ENCODE results near the gene DNASE1L2.

DNASE1L2 gene

DNA sequence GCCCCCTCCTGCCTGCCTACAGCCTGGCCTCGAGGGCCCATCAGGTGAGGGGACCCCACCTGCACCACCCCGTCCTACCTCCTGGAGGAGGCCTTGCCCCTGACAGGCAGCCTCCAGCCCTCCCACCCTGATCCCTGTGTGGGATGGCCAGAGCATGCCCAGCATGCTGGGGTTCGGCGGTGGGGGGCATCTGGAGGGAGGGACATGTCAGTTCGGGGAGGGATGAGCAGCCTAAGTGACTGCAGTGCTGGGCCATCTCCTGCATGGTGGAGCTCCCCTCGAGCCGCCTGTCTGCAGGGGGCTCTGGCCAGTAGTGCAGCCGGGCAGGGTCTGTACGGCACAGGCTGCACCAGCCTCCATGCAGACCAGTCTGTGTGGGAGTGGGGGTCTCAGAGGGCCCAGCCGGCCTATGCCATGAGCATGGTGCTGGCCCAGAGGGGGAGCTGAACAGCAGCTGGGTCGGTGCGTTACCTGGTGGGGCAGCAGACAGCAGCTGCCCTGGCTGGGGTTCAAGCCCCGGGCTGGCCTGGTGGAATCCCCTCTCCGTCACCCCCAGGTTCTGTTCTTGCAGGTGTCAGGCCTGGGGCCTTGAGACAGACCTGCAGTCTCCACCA, 35.7 kb downstream of the DNASE1L2 start:
- TF ChIP-seq, protein P1, sequence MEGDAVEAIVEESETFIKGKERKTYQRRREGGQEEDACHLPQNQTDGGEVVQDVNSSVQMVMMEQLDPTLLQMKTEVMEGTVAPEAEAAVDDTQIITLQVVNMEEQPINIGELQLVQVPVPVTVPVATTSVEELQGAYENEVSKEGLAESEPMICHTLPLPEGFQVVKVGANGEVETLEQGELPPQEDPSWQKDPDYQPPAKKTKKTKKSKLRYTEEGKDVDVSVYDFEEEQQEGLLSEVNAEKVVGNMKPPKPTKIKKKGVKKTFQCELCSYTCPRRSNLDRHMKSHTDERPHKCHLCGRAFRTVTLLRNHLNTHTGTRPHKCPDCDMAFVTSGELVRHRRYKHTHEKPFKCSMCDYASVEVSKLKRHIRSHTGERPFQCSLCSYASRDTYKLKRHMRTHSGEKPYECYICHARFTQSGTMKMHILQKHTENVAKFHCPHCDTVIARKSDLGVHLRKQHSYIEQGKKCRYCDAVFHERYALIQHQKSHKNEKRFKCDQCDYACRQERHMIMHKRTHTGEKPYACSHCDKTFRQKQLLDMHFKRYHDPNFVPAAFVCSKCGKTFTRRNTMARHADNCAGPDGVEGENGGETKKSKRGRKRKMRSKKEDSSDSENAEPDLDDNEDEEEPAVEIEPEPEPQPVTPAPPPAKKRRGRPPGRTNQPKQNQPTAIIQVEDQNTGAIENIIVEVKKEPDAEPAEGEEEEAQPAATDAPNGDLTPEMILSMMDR (IDR thresholded peaks at IDR 0.05; ENCODE audit: low read depth, low read length), result peak; percentile 18; the same call in 1 of the 2 replicates
- Histone ChIP-seq H3K27me3 (ENCODE audit: insufficient read depth, low read depth, severe bottlenecking) (no peaks in the 10 kb centered on the region), H3K27ac (peak overlapping the region; percentile 91), H3K36me3 (peaks cover 26% of the 10 kb centered on the region), H3K9me3 (ENCODE audit: severe bottlenecking) (no peaks in the 10 kb centered on the region), H3K4me3 (ENCODE audit: low read depth, low read length) (no peak overlapping the region)
- no peak for DNase-seq

DNA sequence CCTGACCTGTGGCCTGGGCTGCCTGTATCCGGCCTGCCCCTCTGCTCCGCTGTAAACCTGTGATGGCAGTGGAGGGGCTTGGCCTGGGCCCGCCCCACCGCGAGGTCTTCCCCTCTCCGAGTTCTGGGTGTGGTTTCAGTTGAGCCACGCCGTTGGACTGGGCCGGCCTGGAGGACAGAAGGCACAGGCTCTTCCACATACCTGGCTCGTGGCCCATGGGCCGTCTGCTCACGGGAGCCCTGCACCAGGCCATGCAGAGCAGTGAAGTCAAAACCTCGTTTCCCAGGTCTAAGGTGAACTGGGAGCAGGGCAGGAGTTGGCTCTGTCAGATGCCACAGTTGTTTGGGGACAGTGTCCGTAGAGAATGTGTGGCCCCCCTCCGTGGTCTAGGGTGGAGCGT, 37.2 kb downstream of the DNASE1L2 start:
- Histone ChIP-seq H3K27ac (peak overlapping the region; percentile 91), H3K4me3 (ENCODE audit: low read depth, low read length) (no peak overlapping the region), H3K36me3 (peaks cover 40% of the 10 kb centered on the region), H3K9me3 (ENCODE audit: severe bottlenecking) (no peaks in the 10 kb centered on the region), H3K27me3 (ENCODE audit: insufficient read depth, low read depth, severe bottlenecking) (no peaks in the 10 kb centered on the region)
- peak; percentile 61 for DNase-seq
- TF ChIP-seq, protein P1 (IDR thresholded peaks at IDR 0.05; ENCODE audit: low read depth, low read length), result no peak

DNA sequence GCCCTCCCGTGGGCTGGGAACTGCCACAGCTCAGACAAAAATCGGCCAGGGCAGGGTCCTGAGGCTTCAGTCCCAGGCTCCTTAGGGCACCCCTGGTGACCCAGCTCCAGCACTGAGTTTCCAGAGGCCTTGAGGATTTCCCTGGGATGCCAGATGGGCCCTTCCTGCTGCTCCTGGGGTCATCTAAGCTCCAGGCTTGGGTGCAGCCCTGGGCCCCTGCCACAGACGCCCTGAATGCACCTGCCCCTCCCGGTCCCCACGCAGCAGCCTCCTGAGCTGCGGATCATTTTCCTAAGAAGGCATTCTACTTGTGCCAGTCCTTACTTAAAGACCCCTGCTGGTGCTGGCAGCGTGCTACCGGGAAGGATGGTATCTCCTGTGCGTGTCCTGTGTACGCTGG, 37.7 kb downstream of the DNASE1L2 start:
- TF ChIP-seq, protein P1 (IDR thresholded peaks at IDR 0.05; ENCODE audit: low read depth, low read length), result 0 out of 2 replicates have a peak, but pooled peaks have one; percentile 12
- H3K27me3 ChIP-seq (ENCODE audit: insufficient read depth, low read depth, severe bottlenecking), result no peaks in the 10 kb centered on the region
- no peaks in the 10 kb centered on the region for H3K9me3 ChIP-seq (ENCODE audit: severe bottlenecking)
- H3K4me3 ChIP-seq (ENCODE audit: low read depth, low read length), result no peak overlapping the region
- peak overlapping the region; percentile 91 for H3K27ac ChIP-seq
- DNase-seq, result peak; percentile 91
- H3K36me3 ChIP-seq, result peaks cover 45% of the 10 kb centered on the region

DNA sequence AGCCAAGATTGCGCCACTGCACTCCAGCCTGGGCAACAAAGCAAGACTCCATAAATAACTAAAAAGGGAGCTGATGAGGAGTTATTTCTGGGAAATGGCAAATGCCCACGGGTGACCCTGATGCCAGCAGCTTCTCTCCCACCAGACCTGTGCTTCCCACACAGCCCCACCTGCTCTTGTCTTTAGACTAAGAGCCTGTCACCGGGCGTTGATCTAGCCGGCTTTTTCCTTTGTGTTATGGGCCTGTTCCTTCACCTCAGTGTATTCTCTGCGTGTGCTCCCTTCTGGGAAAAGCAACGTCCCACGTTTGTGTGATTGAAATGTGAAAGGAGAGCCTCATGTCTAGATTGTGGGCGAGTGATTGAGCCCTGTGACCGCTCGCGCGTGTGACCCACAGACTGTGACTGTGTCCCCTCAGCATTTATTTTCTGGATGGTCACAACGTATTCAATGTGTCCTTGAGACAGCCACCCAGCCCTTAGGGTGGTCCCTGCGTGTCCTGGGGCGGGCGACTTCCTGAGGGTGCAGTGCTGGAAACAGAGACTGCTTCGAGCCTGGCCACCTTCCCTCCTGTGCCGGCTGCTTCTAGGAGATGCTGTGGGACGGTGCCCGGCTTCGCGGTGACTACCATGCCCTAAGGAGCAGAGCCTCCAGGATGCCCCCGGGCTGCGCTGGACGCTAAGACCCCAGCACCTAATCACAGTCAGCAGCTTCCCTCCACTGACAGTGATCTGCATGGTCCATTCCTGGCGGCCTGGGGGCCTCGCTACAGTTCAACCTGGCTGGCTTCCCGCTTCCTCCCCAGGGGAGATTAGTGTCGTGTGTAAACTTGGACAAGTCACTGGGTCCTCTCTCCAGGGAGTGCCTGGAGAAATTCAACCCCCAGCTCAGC, 39.5 kb downstream of the DNASE1L2 start:
- no peak for DNase-seq
- no peaks in the 10 kb centered on the region for H3K27me3 ChIP-seq (ENCODE audit: insufficient read depth, low read depth, severe bottlenecking)
- TF ChIP-seq, protein P1 (IDR thresholded peaks at IDR 0.05; ENCODE audit: low read depth, low read length), result no peak
- peaks cover 48% of the 10 kb centered on the region for H3K36me3 ChIP-seq
- peak overlapping the region; percentile 91 for H3K27ac ChIP-seq
- no peak overlapping the region for H3K4me3 ChIP-seq (ENCODE audit: low read depth, low read length)
- no peaks in the 10 kb centered on the region for H3K9me3 ChIP-seq (ENCODE audit: severe bottlenecking)

DNA sequence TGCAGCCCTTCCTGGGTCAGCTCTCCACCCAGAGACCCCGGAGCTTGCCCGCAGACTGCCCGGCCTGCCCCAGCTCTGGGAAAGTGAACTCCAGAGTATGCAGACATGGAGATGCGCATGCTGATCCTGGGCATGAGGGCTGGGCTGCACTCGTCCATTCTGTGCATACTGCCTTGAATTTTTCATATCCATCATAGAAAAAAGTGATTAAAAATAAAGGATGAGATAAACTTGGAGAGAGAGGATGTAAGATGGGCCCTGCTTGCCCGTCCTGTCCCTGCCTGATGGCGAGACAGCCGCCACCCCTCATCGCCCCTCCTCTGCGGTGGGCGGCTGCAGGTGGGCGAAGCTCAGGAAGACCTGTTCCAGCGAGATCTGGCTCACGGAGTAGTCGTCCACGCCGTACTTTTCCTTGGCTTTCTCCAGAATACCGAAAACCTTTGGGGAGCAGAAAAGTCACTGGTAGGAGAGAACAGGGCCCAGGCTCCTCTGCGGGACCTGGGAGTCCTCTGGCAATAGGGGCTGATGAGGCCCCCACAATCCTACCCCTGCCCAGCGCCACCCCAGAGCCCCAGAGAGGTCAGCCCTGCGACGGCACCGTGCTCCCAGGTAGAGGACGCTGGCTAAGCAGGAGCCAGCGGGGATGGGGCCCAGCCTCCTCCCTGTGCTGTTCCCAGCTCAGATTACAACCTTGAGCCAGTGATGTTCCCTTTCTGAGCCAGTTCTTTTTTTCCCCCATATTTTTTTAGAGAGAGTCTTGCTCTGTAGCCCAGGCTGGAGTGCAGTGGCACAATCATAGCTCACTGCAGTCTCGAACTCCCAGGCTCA, 40.3 kb downstream of the DNASE1L2 start:
- H3K27ac ChIP-seq, result peak overlapping the region; percentile 91

More for the DNA sequence above, 40.3 kb downstream of the DNASE1L2 start:
- no peak for DNase-seq
- Histone ChIP-seq H3K4me3 (ENCODE audit: low read depth, low read length) (no peak overlapping the region), H3K36me3 (peaks cover 51% of the 10 kb centered on the region), H3K9me3 (ENCODE audit: severe bottlenecking) (no peaks in the 10 kb centered on the region), H3K27me3 (ENCODE audit: insufficient read depth, low read depth, severe bottlenecking) (no peaks in the 10 kb centered on the region)
- TF ChIP-seq, protein P1 (IDR thresholded peaks at IDR 0.05; ENCODE audit: low read depth, low read length), result no peak
